Measurements from ENCODE around the gene MSRB1.

- TF ChIP-seq, protein P1, sequence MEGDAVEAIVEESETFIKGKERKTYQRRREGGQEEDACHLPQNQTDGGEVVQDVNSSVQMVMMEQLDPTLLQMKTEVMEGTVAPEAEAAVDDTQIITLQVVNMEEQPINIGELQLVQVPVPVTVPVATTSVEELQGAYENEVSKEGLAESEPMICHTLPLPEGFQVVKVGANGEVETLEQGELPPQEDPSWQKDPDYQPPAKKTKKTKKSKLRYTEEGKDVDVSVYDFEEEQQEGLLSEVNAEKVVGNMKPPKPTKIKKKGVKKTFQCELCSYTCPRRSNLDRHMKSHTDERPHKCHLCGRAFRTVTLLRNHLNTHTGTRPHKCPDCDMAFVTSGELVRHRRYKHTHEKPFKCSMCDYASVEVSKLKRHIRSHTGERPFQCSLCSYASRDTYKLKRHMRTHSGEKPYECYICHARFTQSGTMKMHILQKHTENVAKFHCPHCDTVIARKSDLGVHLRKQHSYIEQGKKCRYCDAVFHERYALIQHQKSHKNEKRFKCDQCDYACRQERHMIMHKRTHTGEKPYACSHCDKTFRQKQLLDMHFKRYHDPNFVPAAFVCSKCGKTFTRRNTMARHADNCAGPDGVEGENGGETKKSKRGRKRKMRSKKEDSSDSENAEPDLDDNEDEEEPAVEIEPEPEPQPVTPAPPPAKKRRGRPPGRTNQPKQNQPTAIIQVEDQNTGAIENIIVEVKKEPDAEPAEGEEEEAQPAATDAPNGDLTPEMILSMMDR (IDR thresholded peaks at IDR 0.05; ENCODE audit: control extremely low read depth in 1 of 3, insufficient read depth in 1 of 3, low read depth in 1 of 3, low read length in 3 of 3) = no peak; a peak in 1 of 4 replicates
- TF ChIP-seq MAX (IDR thresholded peaks at IDR 0.05) (peak; percentile 95), KDM1A (IDR thresholded peaks at IDR 0.05; ENCODE audit: borderline replicate concordance, low read length) (no peak), SIRT6 (IDR thresholded peaks at IDR 0.05; ENCODE audit: low read length) (no peak), SP2 (IDR thresholded peaks at IDR 0.05; ENCODE audit: low read length) (no peak), CHD2 (IDR thresholded peaks at IDR 0.05; ENCODE audit: low read length) (no peak), POU5F1 (IDR thresholded peaks at IDR 0.05; ENCODE audit: low read depth, low read length) (no peak), TAF1 (IDR thresholded peaks at IDR 0.05; ENCODE audit: low read depth, low read length) (peak; percentile 88), GTF2F1 (IDR thresholded peaks at IDR 0.05; ENCODE audit: borderline replicate concordance, low read depth, low read length) (no peak), ZNF274 (IDR thresholded peaks at IDR 0.05; ENCODE audit: borderline replicate concordance, extremely low read depth, low read length) (no peak), CEBPB (IDR thresholded peaks at IDR 0.05; ENCODE audit: low read depth, low read length) (no peak), SIN3A (conservative IDR thresholded peaks at IDR 0.05 in 1 of 2, IDR thresholded peaks at IDR 0.05 in 1 of 2; ENCODE audit: low read depth in 1 of 2, low read length in 2 of 2) (peak in 1 of 2 experiments; percentile 43; a peak in 1 of 4 replicates)
- TF ChIP-seq, protein P2, sequence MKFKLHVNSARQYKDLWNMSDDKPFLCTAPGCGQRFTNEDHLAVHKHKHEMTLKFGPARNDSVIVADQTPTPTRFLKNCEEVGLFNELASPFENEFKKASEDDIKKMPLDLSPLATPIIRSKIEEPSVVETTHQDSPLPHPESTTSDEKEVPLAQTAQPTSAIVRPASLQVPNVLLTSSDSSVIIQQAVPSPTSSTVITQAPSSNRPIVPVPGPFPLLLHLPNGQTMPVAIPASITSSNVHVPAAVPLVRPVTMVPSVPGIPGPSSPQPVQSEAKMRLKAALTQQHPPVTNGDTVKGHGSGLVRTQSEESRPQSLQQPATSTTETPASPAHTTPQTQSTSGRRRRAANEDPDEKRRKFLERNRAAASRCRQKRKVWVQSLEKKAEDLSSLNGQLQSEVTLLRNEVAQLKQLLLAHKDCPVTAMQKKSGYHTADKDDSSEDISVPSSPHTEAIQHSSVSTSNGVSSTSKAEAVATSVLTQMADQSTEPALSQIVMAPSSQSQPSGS (IDR thresholded peaks at IDR 0.05; ENCODE audit: low read length) = no peak
Observed at GRCh38 chr16:1942810-1943726, at the start of gene MSRB1.

Data from H1 (cell line).